CD4-positive, alpha-beta T cell treated with Interleukin-17A for 1 hour (primary cell): ENCODE data around the gene PHLPP1.

Source experiments
- DNase-seq: peaks from one replicate; pipeline ENCODE4 v3.0.0-alpha.2; 2020

PHLPP1 gene

GRCh38 chr18:62812242-62812641 is 96.9 kb downstream of the PHLPP1 start:
- DNase-seq, result no peak

- DNase-seq, result no peak
These were observed 97.5 kb downstream of the PHLPP1 start for GRCh38 chr18:62812876-62813275.

GRCh38 chr18:62814132-62814759 is 98.9 kb downstream of the PHLPP1 start:
- no peak for DNase-seq

GRCh38 chr18:62825382-62825781 is 110.0 kb downstream of the PHLPP1 start:
- DNase-seq, result no peak

- DNase-seq, result no peak
These were observed 112.1 kb downstream of the PHLPP1 start for GRCh38 chr18:62827397-62827796.

- DNase-seq, result no peak
These were observed 112.8 kb downstream of the PHLPP1 start for GRCh38 chr18:62828091-62828640.

GRCh38 chr18:62828852-62829251 is 113.5 kb downstream of the PHLPP1 start:
- peak; percentile 7 for DNase-seq

GRCh38 chr18:62829936-62830335 is 114.6 kb downstream of the PHLPP1 start:
- no peak for DNase-seq

GRCh38 chr18:62832282-62832681 is 116.9 kb downstream of the PHLPP1 start:
- DNase-seq, result no peak

- no peak for DNase-seq
These were observed 118.2 kb downstream of the PHLPP1 start for GRCh38 chr18:62833494-62833893.

- no peak for DNase-seq
These were observed 119.4 kb downstream of the PHLPP1 start for GRCh38 chr18:62834715-62835114.

- DNase-seq, result no peak
These were observed 121.7 kb downstream of the PHLPP1 start for GRCh38 chr18:62837011-62837410.

- no peak for DNase-seq
These were observed 123.2 kb downstream of the PHLPP1 start for GRCh38 chr18:62838475-62839098.

- no peak for DNase-seq
These were observed 124.8 kb downstream of the PHLPP1 start for GRCh38 chr18:62839874-62840713.

- no peak for DNase-seq
These were observed 126.1 kb downstream of the PHLPP1 start for GRCh38 chr18:62841405-62841804.

- no peak for DNase-seq
These were observed 127.6 kb downstream of the PHLPP1 start for GRCh38 chr18:62842898-62843297.

GRCh38 chr18:62844850-62845643 is 129.7 kb downstream of the PHLPP1 start:
- no peak for DNase-seq

GRCh38 chr18:62846313-62846712 is 131.0 kb downstream of the PHLPP1 start:
- DNase-seq, result no peak

GRCh38 chr18:62847081-62847480 is 131.7 kb downstream of the PHLPP1 start:
- DNase-seq, result no peak

- no peak for DNase-seq
These were observed 133.6 kb downstream of the PHLPP1 start for GRCh38 chr18:62848946-62849345.

GRCh38 chr18:62850619-62851306 is 135.4 kb downstream of the PHLPP1 start:
- no peak for DNase-seq

- DNase-seq, result no peak
These were observed 137.5 kb downstream of the PHLPP1 start for GRCh38 chr18:62852851-62853250.
